GM21528 (cell line): ENCODE data around the gene TTLL8.

Experiments used
- ATAC-seq: cut with Tn5 transposase; IDR thresholded peaks from one replicate; pipeline ENCODE4 v1.9.1; 2021; ENCODE audit warnings: mild to moderate bottlenecking, moderate library complexity; ENCODE audit not compliant: unreplicated experiment, low FRiP score

TTLL8 gene

GRCh38 chr22:50025993-50026392 is 32.1 kb downstream of the TTLL8 start:
- no peak for ATAC-seq

- no peak for ATAC-seq
Measured at GRCh38 chr22:50022171-50022819, 35.8 kb downstream of the TTLL8 start.

- ATAC-seq = no peak
Measured at GRCh38 chr22:50020606-50021005, 37.5 kb downstream of the TTLL8 start.

GRCh38 chr22:50019316-50019715 is 38.8 kb downstream of the TTLL8 start:
- ATAC-seq = no peak

GRCh38 chr22:50018608-50019285 is 39.4 kb downstream of the TTLL8 start:
- ATAC-seq = no peak

- ATAC-seq = no peak
Measured at GRCh38 chr22:50017701-50018224, 40.3 kb downstream of the TTLL8 start.

GRCh38 chr22:50016988-50017700 is 41.0 kb downstream of the TTLL8 start:
- no peak for ATAC-seq

GRCh38 chr22:50016308-50016987 is 41.6 kb downstream of the TTLL8 start:
- no peak for ATAC-seq

- ATAC-seq = no peak
Measured at GRCh38 chr22:50015451-50016307, 42.4 kb downstream of the TTLL8 start.

- no peak for ATAC-seq
Measured at GRCh38 chr22:50014655-50015401, 43.3 kb downstream of the TTLL8 start.

- ATAC-seq = no peak
Measured at GRCh38 chr22:50014053-50014501, 44.0 kb downstream of the TTLL8 start.

- no peak for ATAC-seq
Measured at GRCh38 chr22:50012211-50013181, 45.6 kb downstream of the TTLL8 start, which contains the start of gene IL17REL. IL17REL (minus strand) TSS chr22:50012765; CDS start chr22:50012646, 119 bp downstream.

GRCh38 chr22:50011447-50012210 is 46.5 kb downstream of the TTLL8 start:
- ATAC-seq = no peak

GRCh38 chr22:50010676-50011446 is 47.2 kb downstream of the TTLL8 start:
- ATAC-seq = no peak

- no peak for ATAC-seq
Measured at GRCh38 chr22:50009765-50010675, 48.1 kb downstream of the TTLL8 start.
